K562 (cell line): ENCODE results near the gene LDLRAD3. TPM values are rescaled to one million over a fixed set of nuclear protein-coding genes. Genes with fewer than 3 reads are reported as not detected.

Experiments used
- ATAC-seq: fragments of 200-7000 bp; cut with Tn5 transposase; 3 replicates; pipeline ENCODE4 v1.9.1; 2020; ENCODE audit warnings: moderate library complexity
- BruUV-seq: library from RNA; stranded (reverse); fragments of 400-500 nt; replicated peaks from 2 replicates; lab custom pipeline; 2021; lab: Mats Ljungman, UMichigan
- CTCF ChIA-PET: fragments of 300-600 bp; formaldehyde crosslinking; extraction: SDS; loops from one replicate; lab custom pipeline; 2021; ENCODE audit warnings: low intra/inter-chr PET ratio; lab: Yijun Ruan, JAX
- POLR2A ChIA-PET: fragments of 300-600, 350-650 bp; sonication (Branson Sonifier 250); formaldehyde crosslinking; extraction: SDS; loops from one replicate; lab custom pipeline; 2021; ENCODE audit warnings: antibody characterized with exemption, inconsistent platforms; lab: Yijun Ruan, JAX
- DNase-seq, 4 experiments: peaks; one replicate each; pipeline versions ENCODE4 v3.0.0 to v3.0.0-alpha.2; 2011 to 2018; ENCODE audit warnings: low spot score in 3 of 4, mixed read lengths in 3 of 4; ENCODE audit errors: extremely low read depth in 1 of 4
- FAIRE-seq: peaks from 2 replicates; lab custom pipeline; 2011; peaks lifted over from hg19 to GRCh38; lab: Jason Lieb, UNC
- H2AFZ ChIP-seq: 2 replicates; pipeline ENCODE4 v1.6.0; 2011; ENCODE audit warnings: low read depth, low read length, control low read depth, inconsistent platforms
- H3K27ac ChIP-seq: fragments of 200-600 bp; 3 replicates; pipeline ENCODE4 v1.8.0; 2011; ENCODE audit warnings: low read depth, mild to moderate bottlenecking, control low read depth, inconsistent platforms, low read length, moderate library complexity, mixed read lengths; ENCODE audit errors: extremely low read depth
- H3K27me3 ChIP-seq, 2 experiments: fragments of 300-600 bp in 1 of 2; 2 replicates in 1 of 2; 3 replicates in 1 of 2; pipeline versions ENCODE4 v1.6.0 to v1.8.0; 2011; ENCODE audit warnings: inconsistent platforms in 2 of 2, low read length in 2 of 2, mild to moderate bottlenecking in 1 of 2, mixed read lengths in 1 of 2, moderate library complexity in 1 of 2; ENCODE audit not compliant: control insufficient read depth in 2 of 2, insufficient read depth in 2 of 2
- H3K36me3 ChIP-seq: fragments of 300-600 bp; 3 replicates; pipeline ENCODE4 v1.8.0; 2011; ENCODE audit warnings: mild to moderate bottlenecking, low read length, inconsistent platforms; ENCODE audit not compliant: control insufficient read depth, insufficient read depth
- H3K4me1 ChIP-seq, 2 experiments: fragments of 200-600 bp in 1 of 2; replicated peaks in 1 of 2; 2 replicates in 1 of 2; 3 replicates in 1 of 2; pipeline versions ENCODE4 v1.5.1 to v1.8.0; 2011; ENCODE audit warnings: inconsistent platforms in 2 of 2, low read length in 2 of 2, mild to moderate bottlenecking in 1 of 2, mixed read lengths in 1 of 2, moderate library complexity in 1 of 2; ENCODE audit not compliant: control insufficient read depth in 2 of 2, insufficient read depth in 2 of 2
- H3K4me2 ChIP-seq: 2 replicates; pipeline ENCODE4 v1.6.1; 2011; ENCODE audit warnings: low read length, control low read depth, inconsistent platforms, mixed read lengths; ENCODE audit not compliant: insufficient read depth
- H3K4me3 ChIP-seq: fragments of 200-600 bp; sonication (generic), shearing (Covaris generic); 2 replicates; pipeline ENCODE4 v1.5.1; 2016; ENCODE audit warnings: control low read depth, inconsistent platforms
- H3K79me2 ChIP-seq: fragments of 200-600 bp; 3 replicates; pipeline ENCODE4 v1.8.0; 2011; ENCODE audit warnings: low read length, inconsistent platforms; ENCODE audit not compliant: control insufficient read depth, insufficient read depth
- H3K9ac ChIP-seq, 2 experiments: 2 replicates each; pipeline versions ENCODE4 v1.6.0 to v1.6.1; 2011; ENCODE audit warnings: low read depth in 2 of 2, low read length in 2 of 2, control low read depth in 1 of 2, inconsistent platforms in 1 of 2, mild to moderate bottlenecking in 1 of 2, mixed read lengths in 1 of 2; ENCODE audit not compliant: insufficient read depth in 1 of 2
- H3K9me1 ChIP-seq: one replicate; pipeline ENCODE4 v1.6.0; 2011; ENCODE audit warnings: inconsistent platforms, mild to moderate bottlenecking, low read length, moderate library complexity; ENCODE audit not compliant: control insufficient read depth, insufficient read depth
- H3K9me3 ChIP-seq: replicated peaks from 2 replicates; pipeline ENCODE4 v1.5.1; 2011; ENCODE audit warnings: low read depth, low read length, inconsistent platforms; ENCODE audit not compliant: control insufficient read depth, insufficient read depth
- H4K20me1 ChIP-seq: replicated peaks from 2 replicates; pipeline ENCODE4 v1.6.1; 2011; ENCODE audit warnings: low read length, inconsistent platforms, mixed read lengths; ENCODE audit not compliant: control insufficient read depth, insufficient read depth
- HDAC1 ChIP-seq, 2 experiments: fragments of 450-650 bp; IDR thresholded peaks; 2 replicates each; pipeline ENCODE4 v1.6.1; 2016 to 2017; ENCODE audit warnings: inconsistent platforms in 1 of 2, mild to moderate bottlenecking in 1 of 2, moderate library complexity in 1 of 2
- KAT8 ChIP-seq: fragments of 450-650 bp; IDR thresholded peaks from 2 replicates; pipeline ENCODE4 v1.6.1; 2016; ENCODE audit warnings: low read depth, mild to moderate bottlenecking
- SAFB ChIP-seq: fragments of 200-400 bp; formaldehyde crosslinking; IDR thresholded peaks from 2 replicates; pipeline ENCODE4 v1.6.1; 2017; ENCODE audit warnings: low read depth, low read length, borderline replicate concordance
- SOX6 ChIP-seq: fragments of 450-650 bp; IDR thresholded peaks from 2 replicates; pipeline ENCODE4 v1.6.1; 2014; ENCODE audit warnings: mild to moderate bottlenecking
- SPI1 ChIP-seq: IDR thresholded peaks from 2 replicates; pipeline ENCODE4 v1.6.1; 2011; ENCODE audit warnings: low read depth, low read length, control low read depth, borderline replicate concordance
- WGBS: fragments of 100-300 bp; shearing (Covaris generic); methylation state at CpG from one replicate; pipeline ENCODE4 v1.1.6; 2016; ENCODE audit warnings: low coverage, mixed read lengths; ENCODE audit not compliant: insufficient coverage; ENCODE audit errors: missing lambda C conversion rate; 5-methylcytosine and 5-hydroxymethylcytosine counted together
- in situ Hi-C: fragments of 300-500 bp; cut with MboI; formaldehyde crosslinking; loops from 4 replicates; pipeline ENCODE4 v1.15.0; 2018; ENCODE audit warnings: inconsistent platforms, mixed read lengths
- intact Hi-C: fragments of 100-400 bp; cut with micrococcal nuclease; formaldehyde crosslinking; loops from 2 replicates; pipeline ENCODE4 v1.14.2; 2022
- polyA plus RNA-seq, 8 experiments: library from polyadenylated mRNA; depleted of rRNA in 4 of 8; stranded (reverse) in 5 of 8; unstranded in 3 of 8; fragments of >200 nt; fragmentation: Nextera tagmentation in 2 of 8; fragmentation: Illumina TruSeq in 1 of 8; extraction: Ambion mirVana in 2 of 8; extraction: Trizol in 1 of 8; gene quantifications; 2 replicates each; pipeline versions ENCODE4 v1.2.1 to v1.2.3, GENCODE V29; 2011 to 2014; ENCODE audit warnings: inconsistent platforms in 1 of 8, missing spikeins in 1 of 8
- total RNA-seq, 7 experiments: library from RNA; depleted of rRNA in 6 of 7; stranded (reverse); fragments of >200 nt in 6 of 7; fragmentation: Illumina TruSeq in 2 of 7; extraction: Trizol in 2 of 7; gene quantifications; 2 replicates each; pipeline versions ENCODE4 v1.2.1 to v1.2.3, GENCODE V29; 2011 to 2021; ENCODE audit warnings: low replicate concordance in 1 of 7
- TF ChIP-seq, protein P1 (sequence below): fragments of 250-450 bp; sonication (Bioruptor Pico); IDR thresholded peaks from 2 replicates; pipeline ENCODE4 v1.5.0; 2021
- TF ChIP-seq, protein P2 (sequence below): fragments of 450-650 bp; IDR thresholded peaks from 2 replicates; pipeline ENCODE4 v1.6.1; 2016; ENCODE audit warnings: mild to moderate bottlenecking, moderate library complexity
- TF ChIP-seq, protein P3 (sequence below): fragments of 450-650 bp; formaldehyde crosslinking; IDR thresholded peaks from 2 replicates; pipeline ENCODE4 v1.4.0; 2022; ENCODE audit warnings: mild to moderate bottlenecking, moderate library complexity

Gene LDLRAD3
- total and polyA plus RNA-seq, 9 of the 15 experiments (the other 6 are each of a cell fraction or from before 2014, with no cell fraction given), result 0.73 to 7.2 (median 3.5) TPM

DNA sequence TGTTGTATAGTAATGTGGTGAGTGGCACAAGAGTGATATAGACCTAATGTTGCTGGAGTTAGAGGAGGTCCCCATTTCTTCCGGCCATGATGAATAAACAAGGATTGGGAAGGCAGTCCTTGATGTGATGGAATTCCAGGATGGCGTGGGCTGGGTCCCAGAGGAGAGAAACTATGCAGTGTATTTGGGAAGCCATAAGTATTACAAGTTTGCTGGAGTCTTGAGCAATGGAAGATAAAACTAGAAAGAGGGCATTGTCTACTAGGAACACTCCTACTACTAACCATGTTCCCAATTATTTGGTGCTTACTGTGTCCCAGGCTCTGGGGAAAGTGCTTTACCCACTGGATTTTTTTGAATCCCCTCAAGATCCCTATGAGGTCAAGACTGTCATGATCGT lies 20.0 kb downstream of the LDLRAD3 start:
- TF ChIP-seq SPI1, result no peak
- TF ChIP-seq KAT8, result no peak
- TF ChIP-seq SAFB, result no peak
- TF ChIP-seq, protein P1, sequence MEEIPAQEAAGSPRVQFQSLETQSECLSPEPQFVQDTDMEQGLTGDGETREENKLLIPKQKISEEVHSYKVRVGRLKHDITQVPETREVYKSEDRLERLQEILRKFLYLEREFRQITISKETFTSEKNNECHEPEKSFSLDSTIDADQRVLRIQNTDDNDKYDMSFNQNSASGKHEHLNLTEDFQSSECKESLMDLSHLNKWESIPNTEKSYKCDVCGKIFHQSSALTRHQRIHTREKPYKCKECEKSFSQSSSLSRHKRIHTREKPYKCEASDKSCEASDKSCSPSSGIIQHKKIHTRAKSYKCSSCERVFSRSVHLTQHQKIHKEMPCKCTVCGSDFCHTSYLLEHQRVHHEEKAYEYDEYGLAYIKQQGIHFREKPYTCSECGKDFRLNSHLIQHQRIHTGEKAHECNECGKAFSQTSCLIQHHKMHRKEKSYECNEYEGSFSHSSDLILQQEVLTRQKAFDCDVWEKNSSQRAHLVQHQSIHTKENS (CRISPR knock-in tag), result no peak
- TF ChIP-seq, protein P2, sequence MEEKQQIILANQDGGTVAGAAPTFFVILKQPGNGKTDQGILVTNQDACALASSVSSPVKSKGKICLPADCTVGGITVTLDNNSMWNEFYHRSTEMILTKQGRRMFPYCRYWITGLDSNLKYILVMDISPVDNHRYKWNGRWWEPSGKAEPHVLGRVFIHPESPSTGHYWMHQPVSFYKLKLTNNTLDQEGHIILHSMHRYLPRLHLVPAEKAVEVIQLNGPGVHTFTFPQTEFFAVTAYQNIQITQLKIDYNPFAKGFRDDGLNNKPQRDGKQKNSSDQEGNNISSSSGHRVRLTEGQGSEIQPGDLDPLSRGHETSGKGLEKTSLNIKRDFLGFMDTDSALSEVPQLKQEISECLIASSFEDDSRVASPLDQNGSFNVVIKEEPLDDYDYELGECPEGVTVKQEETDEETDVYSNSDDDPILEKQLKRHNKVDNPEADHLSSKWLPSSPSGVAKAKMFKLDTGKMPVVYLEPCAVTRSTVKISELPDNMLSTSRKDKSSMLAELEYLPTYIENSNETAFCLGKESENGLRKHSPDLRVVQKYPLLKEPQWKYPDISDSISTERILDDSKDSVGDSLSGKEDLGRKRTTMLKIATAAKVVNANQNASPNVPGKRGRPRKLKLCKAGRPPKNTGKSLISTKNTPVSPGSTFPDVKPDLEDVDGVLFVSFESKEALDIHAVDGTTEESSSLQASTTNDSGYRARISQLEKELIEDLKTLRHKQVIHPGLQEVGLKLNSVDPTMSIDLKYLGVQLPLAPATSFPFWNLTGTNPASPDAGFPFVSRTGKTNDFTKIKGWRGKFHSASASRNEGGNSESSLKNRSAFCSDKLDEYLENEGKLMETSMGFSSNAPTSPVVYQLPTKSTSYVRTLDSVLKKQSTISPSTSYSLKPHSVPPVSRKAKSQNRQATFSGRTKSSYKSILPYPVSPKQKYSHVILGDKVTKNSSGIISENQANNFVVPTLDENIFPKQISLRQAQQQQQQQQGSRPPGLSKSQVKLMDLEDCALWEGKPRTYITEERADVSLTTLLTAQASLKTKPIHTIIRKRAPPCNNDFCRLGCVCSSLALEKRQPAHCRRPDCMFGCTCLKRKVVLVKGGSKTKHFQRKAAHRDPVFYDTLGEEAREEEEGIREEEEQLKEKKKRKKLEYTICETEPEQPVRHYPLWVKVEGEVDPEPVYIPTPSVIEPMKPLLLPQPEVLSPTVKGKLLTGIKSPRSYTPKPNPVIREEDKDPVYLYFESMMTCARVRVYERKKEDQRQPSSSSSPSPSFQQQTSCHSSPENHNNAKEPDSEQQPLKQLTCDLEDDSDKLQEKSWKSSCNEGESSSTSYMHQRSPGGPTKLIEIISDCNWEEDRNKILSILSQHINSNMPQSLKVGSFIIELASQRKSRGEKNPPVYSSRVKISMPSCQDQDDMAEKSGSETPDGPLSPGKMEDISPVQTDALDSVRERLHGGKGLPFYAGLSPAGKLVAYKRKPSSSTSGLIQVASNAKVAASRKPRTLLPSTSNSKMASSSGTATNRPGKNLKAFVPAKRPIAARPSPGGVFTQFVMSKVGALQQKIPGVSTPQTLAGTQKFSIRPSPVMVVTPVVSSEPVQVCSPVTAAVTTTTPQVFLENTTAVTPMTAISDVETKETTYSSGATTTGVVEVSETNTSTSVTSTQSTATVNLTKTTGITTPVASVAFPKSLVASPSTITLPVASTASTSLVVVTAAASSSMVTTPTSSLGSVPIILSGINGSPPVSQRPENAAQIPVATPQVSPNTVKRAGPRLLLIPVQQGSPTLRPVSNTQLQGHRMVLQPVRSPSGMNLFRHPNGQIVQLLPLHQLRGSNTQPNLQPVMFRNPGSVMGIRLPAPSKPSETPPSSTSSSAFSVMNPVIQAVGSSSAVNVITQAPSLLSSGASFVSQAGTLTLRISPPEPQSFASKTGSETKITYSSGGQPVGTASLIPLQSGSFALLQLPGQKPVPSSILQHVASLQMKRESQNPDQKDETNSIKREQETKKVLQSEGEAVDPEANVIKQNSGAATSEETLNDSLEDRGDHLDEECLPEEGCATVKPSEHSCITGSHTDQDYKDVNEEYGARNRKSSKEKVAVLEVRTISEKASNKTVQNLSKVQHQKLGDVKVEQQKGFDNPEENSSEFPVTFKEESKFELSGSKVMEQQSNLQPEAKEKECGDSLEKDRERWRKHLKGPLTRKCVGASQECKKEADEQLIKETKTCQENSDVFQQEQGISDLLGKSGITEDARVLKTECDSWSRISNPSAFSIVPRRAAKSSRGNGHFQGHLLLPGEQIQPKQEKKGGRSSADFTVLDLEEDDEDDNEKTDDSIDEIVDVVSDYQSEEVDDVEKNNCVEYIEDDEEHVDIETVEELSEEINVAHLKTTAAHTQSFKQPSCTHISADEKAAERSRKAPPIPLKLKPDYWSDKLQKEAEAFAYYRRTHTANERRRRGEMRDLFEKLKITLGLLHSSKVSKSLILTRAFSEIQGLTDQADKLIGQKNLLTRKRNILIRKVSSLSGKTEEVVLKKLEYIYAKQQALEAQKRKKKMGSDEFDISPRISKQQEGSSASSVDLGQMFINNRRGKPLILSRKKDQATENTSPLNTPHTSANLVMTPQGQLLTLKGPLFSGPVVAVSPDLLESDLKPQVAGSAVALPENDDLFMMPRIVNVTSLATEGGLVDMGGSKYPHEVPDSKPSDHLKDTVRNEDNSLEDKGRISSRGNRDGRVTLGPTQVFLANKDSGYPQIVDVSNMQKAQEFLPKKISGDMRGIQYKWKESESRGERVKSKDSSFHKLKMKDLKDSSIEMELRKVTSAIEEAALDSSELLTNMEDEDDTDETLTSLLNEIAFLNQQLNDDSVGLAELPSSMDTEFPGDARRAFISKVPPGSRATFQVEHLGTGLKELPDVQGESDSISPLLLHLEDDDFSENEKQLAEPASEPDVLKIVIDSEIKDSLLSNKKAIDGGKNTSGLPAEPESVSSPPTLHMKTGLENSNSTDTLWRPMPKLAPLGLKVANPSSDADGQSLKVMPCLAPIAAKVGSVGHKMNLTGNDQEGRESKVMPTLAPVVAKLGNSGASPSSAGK, result no peak
- TF ChIP-seq, protein P3, sequence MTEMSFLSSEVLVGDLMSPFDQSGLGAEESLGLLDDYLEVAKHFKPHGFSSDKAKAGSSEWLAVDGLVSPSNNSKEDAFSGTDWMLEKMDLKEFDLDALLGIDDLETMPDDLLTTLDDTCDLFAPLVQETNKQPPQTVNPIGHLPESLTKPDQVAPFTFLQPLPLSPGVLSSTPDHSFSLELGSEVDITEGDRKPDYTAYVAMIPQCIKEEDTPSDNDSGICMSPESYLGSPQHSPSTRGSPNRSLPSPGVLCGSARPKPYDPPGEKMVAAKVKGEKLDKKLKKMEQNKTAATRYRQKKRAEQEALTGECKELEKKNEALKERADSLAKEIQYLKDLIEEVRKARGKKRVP (CRISPR knock-in tag), result no peak
- no peak for TF ChIP-seq SOX6
- TF ChIP-seq HDAC1 (IDR thresholded peaks at IDR 0.05), result no peak
- 0 out of 2 replicates have a peak, but pooled peaks cover 2% of the 10 kb centered on the region for H3K9me3 ChIP-seq
- FAIRE-seq (no peak), DNase-seq (no peak), ATAC-seq (no peak)
- H3K36me3 ChIP-seq, result no peaks in the 10 kb centered on the region
- in situ Hi-C loops (no loop called here), intact Hi-C loops (loop anchor here (10.0 kb wide), 1 partner anchor 61 kb away; no protein-coding TSS in a partner anchor)
- H3K79me2 ChIP-seq, result no peaks in the 10 kb centered on the region
- BruUV-seq, result no TSS peak
- H2AFZ ChIP-seq, result no peak overlapping the region
- no peak overlapping the region for H3K27ac ChIP-seq
- POLR2A ChIA-PET, result no interaction called here
- 22% methylated on average over 3 of the region's 3 CpGs for WGBS
- H3K9ac ChIP-seq, result no peak overlapping the region
- no peaks in the 10 kb centered on the region for H3K9me1 ChIP-seq
- no peaks in the 10 kb centered on the region for H4K20me1 ChIP-seq
- CTCF ChIA-PET, result no interaction called here
- H3K4me3 ChIP-seq, result no peak overlapping the region
- H3K4me1 ChIP-seq, result no peaks in the 10 kb centered on the region
- H3K27me3 ChIP-seq, result peaks cover 0 to 8% of the 10 kb centered on the region in 2 experiments; a peak in 1 of 5 replicates
- no peak overlapping the region for H3K4me2 ChIP-seq
